SU-DHL-6 (cell line): ENCODE data around the gene ICE1.
"Not testable (repeated sequence)": the region's sequence is repeated elsewhere in the genome, so short reads cannot be mapped to it uniquely, and the experiment has no call there.

Experiments
- H2AFZ ChIP-seq: fragments of 200-600 bp; sonication (generic); 2 replicates; pipeline ENCODE4 v1.6.1; 2014; ENCODE audit warnings: low read depth, mild to moderate bottlenecking, moderate library complexity, mixed read lengths, antibody characterized with exemption, low read length; ENCODE audit not compliant: severe bottlenecking
- H3F3A ChIP-seq: fragments of 200-600 bp; shearing (Covaris generic); 2 replicates; pipeline ENCODE4 v1.6.0; 2016; ENCODE audit warnings: antibody characterized with exemption, mild to moderate bottlenecking; ENCODE audit not compliant: insufficient read depth
- H3K27ac ChIP-seq: fragments of 200-600 bp; sonication (generic); 2 replicates; pipeline ENCODE4 v1.5.1; 2016; ENCODE audit warnings: low read depth, mild to moderate bottlenecking, low read length, moderate library complexity, mixed read lengths
- H3K27me3 ChIP-seq: fragments of 200-600 bp; sonication (generic), shearing (Covaris generic); 2 replicates; pipeline ENCODE4 v1.6.0; 2014; ENCODE audit warnings: mild to moderate bottlenecking, low read length
- H3K36me3 ChIP-seq: fragments of 200-600 bp; sonication (generic); 2 replicates; pipeline ENCODE4 v1.6.1; 2014; ENCODE audit warnings: mild to moderate bottlenecking, low read length, mixed read lengths
- H3K4me2 ChIP-seq: fragments of 300-600, 200-600 bp; shearing (Covaris generic), sonication (generic); 2 replicates; pipeline ENCODE4 v1.6.0; 2014; ENCODE audit warnings: low read length, low read depth, mild to moderate bottlenecking; ENCODE audit not compliant: poor library complexity, severe bottlenecking
- H3K4me3 ChIP-seq: fragments of 200-600 bp; sonication (generic); 2 replicates; pipeline ENCODE4 v1.5.1; 2014; ENCODE audit warnings: antibody characterized with exemption, low read length, mild to moderate bottlenecking, mixed read lengths; ENCODE audit not compliant: insufficient read depth, poor library complexity, severe bottlenecking
- H3K79me2 ChIP-seq: fragments of 200-600 bp; sonication (generic); 2 replicates; pipeline ENCODE4 v1.6.1; 2014; ENCODE audit warnings: mild to moderate bottlenecking, low read length, moderate library complexity; ENCODE audit not compliant: insufficient read depth
- H3K9ac ChIP-seq: fragments of 200-600 bp; sonication (generic); 2 replicates; pipeline ENCODE4 v1.7.0; 2014; ENCODE audit warnings: mild to moderate bottlenecking, low read length
- H3K9me2 ChIP-seq: fragments of 200-600 bp; sonication (generic); replicated peaks from 2 replicates; pipeline ENCODE4 v1.6.1; 2014; ENCODE audit warnings: low read length; ENCODE audit not compliant: insufficient read depth
- H3K9me3 ChIP-seq: fragments of 200-600 bp; sonication (generic); 2 replicates; pipeline ENCODE4 v1.6.1; 2014; ENCODE audit warnings: low read length, mixed read lengths; ENCODE audit not compliant: insufficient read depth
- H4K20me1 ChIP-seq: fragments of 200-600 bp; sonication (generic); 2 replicates; pipeline ENCODE4 v1.6.1; 2014; ENCODE audit warnings: low read depth, mild to moderate bottlenecking, antibody characterized with exemption, low read length, moderate library complexity, mixed read lengths
- EZH2phosphoT487 ChIP-seq: fragments of 200-600 bp; sonication (generic), shearing (Covaris generic); conservative IDR thresholded peaks from 2 replicates; pipeline ENCODE4 v1.6.1; 2018; ENCODE audit warnings: mild to moderate bottlenecking, antibody characterized with exemption, low read length, moderate library complexity, mixed read lengths
- TF ChIP-seq, protein P1 (sequence below): fragments of 200-600 bp; sonication (generic); IDR thresholded peaks from one replicate; pipeline ENCODE4 v1.5.1; 2017; ENCODE audit warnings: antibody characterized with exemption, mild to moderate bottlenecking, low read length, moderate library complexity; ENCODE audit not compliant: insufficient read depth, poor library complexity, severe bottlenecking

Gene ICE1

DNA sequence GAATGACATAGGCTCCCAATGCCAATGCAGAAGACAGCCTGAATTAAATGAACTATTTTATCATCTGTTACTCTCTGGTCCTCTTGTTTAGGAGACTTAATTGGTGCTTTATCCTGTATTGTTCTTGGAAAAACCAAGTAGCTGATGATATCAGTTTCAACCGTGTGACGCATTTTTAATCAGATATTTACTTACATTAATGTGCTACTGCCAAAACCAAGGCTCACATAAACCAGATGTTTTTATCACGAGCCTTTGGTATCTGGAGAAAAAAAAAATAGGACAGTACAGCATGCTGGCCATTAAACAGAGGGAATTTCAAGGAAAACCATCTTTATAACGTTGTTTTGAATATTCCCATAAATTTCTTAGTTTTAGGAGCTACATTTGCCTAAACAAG is 90.1 kb downstream of the ICE1 start:
- H4K20me1 ChIP-seq, result no peaks in the 10 kb centered on the region
- H3K27ac ChIP-seq, result no peak overlapping the region
- H2AFZ ChIP-seq, result no peak overlapping the region
- no peaks in the 10 kb centered on the region for H3K79me2 ChIP-seq
- no peaks in the 10 kb centered on the region for H3K9me3 ChIP-seq
- no peaks in the 10 kb centered on the region for H3F3A ChIP-seq
- H3K9me2 ChIP-seq, result no peaks in the 10 kb centered on the region
- H3K27me3 ChIP-seq, result no peaks in the 10 kb centered on the region
- H3K36me3 ChIP-seq, result no peaks in the 10 kb centered on the region
- H3K9ac ChIP-seq, result no peak overlapping the region
- no peak overlapping the region for H3K4me2 ChIP-seq
- no peak overlapping the region for H3K4me3 ChIP-seq
- TF ChIP-seq EZH2phosphoT487, result no peak
- TF ChIP-seq, protein P1, sequence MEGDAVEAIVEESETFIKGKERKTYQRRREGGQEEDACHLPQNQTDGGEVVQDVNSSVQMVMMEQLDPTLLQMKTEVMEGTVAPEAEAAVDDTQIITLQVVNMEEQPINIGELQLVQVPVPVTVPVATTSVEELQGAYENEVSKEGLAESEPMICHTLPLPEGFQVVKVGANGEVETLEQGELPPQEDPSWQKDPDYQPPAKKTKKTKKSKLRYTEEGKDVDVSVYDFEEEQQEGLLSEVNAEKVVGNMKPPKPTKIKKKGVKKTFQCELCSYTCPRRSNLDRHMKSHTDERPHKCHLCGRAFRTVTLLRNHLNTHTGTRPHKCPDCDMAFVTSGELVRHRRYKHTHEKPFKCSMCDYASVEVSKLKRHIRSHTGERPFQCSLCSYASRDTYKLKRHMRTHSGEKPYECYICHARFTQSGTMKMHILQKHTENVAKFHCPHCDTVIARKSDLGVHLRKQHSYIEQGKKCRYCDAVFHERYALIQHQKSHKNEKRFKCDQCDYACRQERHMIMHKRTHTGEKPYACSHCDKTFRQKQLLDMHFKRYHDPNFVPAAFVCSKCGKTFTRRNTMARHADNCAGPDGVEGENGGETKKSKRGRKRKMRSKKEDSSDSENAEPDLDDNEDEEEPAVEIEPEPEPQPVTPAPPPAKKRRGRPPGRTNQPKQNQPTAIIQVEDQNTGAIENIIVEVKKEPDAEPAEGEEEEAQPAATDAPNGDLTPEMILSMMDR, result no peak

DNA sequence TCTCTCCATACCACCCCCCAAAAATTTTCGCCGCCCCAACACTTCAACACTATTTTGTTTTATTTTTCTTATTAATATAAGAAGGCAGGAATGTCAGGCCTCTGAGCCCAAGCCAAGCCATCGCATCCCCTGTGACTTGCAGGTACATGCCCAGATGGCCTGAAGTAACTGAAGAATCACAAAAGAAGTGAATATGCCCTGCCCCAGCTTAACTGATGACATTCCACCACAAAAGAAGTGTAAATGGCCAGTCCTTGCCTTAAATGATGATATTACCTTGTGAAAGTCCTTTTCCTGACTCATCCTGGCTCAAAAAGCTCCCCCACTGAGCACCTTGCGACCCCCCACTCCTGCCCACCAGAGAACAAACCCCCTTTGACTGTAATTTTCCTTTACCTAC is 98.1 kb downstream of the ICE1 start:
- not testable (repeated sequence) for H3K9me2 ChIP-seq, H4K20me1 ChIP-seq, H3K27me3 ChIP-seq, H2AFZ ChIP-seq, H3F3A ChIP-seq, H3K79me2 ChIP-seq, H3K9me3 ChIP-seq, H3K9ac ChIP-seq, H3K36me3 ChIP-seq, H3K4me2 ChIP-seq, H3K4me3 ChIP-seq, H3K27ac ChIP-seq

DNA sequence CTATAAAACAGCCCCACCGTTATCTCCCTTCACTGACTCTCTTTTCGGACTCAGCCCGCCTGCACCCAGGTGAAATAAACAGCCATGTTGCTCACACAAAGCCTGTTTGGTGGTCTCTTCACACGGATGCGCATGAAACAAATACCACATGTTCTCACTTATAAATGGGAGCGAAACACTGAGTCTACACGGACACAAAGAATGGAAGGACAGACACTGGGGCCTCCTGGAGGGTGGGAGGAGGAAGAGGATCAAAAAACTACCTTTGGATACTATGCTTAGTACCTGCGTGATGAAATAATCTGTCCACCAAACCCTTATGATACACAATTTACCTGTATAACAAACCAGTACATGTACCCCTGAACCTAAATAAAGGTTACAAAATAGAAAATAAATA is 98.6 kb downstream of the ICE1 start:
- H3K27ac ChIP-seq, result no peak overlapping the region
- no peaks in the 10 kb centered on the region for H4K20me1 ChIP-seq
- H3K27me3 ChIP-seq, result no peaks in the 10 kb centered on the region
- no peak overlapping the region for H2AFZ ChIP-seq
- H3K9me3 ChIP-seq, result no peaks in the 10 kb centered on the region
- H3K9me2 ChIP-seq, result no peaks in the 10 kb centered on the region
- no peaks in the 10 kb centered on the region for H3K79me2 ChIP-seq
- H3K4me2 ChIP-seq, result no peak overlapping the region
- H3K4me3 ChIP-seq, result no peak overlapping the region
- TF ChIP-seq, protein P1, result no peak
- TF ChIP-seq EZH2phosphoT487, result no peak
- no peaks in the 10 kb centered on the region for H3F3A ChIP-seq
- no peak overlapping the region for H3K9ac ChIP-seq
- H3K36me3 ChIP-seq, result no peaks in the 10 kb centered on the region

DNA sequence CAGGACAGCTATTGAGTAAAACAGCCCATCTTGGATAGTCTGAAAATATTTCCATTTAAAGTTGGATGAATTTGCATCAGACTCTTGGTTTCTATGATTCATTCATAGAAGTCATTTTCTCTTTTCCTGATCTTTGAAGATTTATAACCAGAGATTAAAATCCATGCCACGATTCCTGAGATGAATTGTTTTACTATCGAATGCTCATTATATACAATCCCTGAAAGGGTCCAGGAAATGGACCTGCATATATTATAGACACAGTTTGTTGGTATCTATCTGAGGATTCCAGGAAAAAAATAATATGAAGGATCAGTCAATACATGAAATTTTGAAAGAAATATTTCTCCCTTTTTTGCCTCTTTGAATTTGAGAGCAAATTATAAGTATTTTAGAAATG is 99.0 kb downstream of the ICE1 start:
- H4K20me1 ChIP-seq, result no peaks in the 10 kb centered on the region
- H3K4me2 ChIP-seq, result no peak overlapping the region
- H2AFZ ChIP-seq, result no peak overlapping the region
- no peaks in the 10 kb centered on the region for H3K9me2 ChIP-seq
- no peaks in the 10 kb centered on the region for H3K27me3 ChIP-seq
- no peak overlapping the region for H3K27ac ChIP-seq
- H3K9ac ChIP-seq, result no peak overlapping the region
- no peaks in the 10 kb centered on the region for H3K79me2 ChIP-seq
- no peaks in the 10 kb centered on the region for H3K36me3 ChIP-seq
- TF ChIP-seq, protein P1, result no peak
- TF ChIP-seq EZH2phosphoT487, result no peak
- no peaks in the 10 kb centered on the region for H3F3A ChIP-seq
- no peaks in the 10 kb centered on the region for H3K9me3 ChIP-seq
- H3K4me3 ChIP-seq, result no peak overlapping the region
